ENCODE measurements around the gene ATP2C2.

The ATP2C2 gene

DNA sequence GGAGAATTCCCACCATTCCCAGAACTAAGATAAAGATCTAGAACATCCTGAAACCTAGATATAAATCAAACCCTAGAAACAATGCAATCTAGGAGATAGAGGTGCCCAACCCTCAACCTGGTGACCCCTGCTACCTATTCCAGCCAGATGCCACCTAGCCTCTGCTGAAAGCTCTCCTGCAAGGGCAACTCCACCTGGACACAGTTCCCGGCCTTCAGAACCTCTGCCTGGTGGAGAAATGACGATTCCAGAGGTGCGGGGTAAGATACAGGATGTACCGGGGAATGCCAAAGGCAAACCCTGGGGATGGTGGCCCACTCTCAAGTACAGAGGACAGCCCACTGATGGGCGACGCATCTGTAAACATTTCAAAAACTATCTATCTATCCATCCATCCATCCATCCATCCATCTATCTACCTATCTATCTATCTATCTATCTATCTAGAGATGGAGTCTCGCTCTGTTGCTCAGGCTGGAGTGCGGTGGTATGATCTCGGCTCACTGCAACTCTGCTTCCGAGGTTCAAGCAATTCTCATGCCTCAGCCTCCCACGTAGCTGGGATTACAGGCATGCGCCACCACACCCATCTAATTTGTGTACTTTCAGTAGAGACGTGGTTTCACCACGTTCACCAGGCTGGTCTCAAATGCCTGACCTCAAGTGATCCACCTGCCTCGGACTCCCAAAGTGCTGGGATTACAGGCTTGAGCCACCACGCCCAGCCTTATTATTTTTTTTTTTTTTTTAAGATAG is 117.1 kb downstream of the ATP2C2 start:
- Mint-ChIP-seq H3K36me3 (peaks cover 11% of the 10 kb centered on the region), H3K27me3 (no peaks in the 10 kb centered on the region), H3K9me3 (no peaks in the 10 kb centered on the region), H3K4me3 (no peak overlapping the region), H3K27ac (no peak overlapping the region), H3K4me1 (no peaks in the 10 kb centered on the region)
- ATAC-seq (ENCODE audit: low read depth), result no peak
- DNase-seq (ENCODE audit: low spot score in 2 of 2), result no peak

GRCh38 chr16:84486126-84486525 is 117.8 kb downstream of the ATP2C2 start:
- Mint-ChIP-seq H3K4me1 (no peaks in the 10 kb centered on the region), H3K4me3 (no peak overlapping the region), H3K9me3 (no peaks in the 10 kb centered on the region)

GRCh38 chr16:84486551-84487235 is 118.4 kb downstream of the ATP2C2 start:
- DNase-seq (ENCODE audit: low spot score in 2 of 2) (no peak), ATAC-seq (ENCODE audit: low read depth) (no peak)
- Mint-ChIP-seq H3K4me3 (no peak overlapping the region), H3K27ac (no peak overlapping the region), H3K27me3 (no peaks in the 10 kb centered on the region), H3K36me3 (peaks cover 19% of the 10 kb centered on the region), H3K9me3 (no peaks in the 10 kb centered on the region), H3K4me1 (no peaks in the 10 kb centered on the region)

More at GRCh38 chr16:84486126-84486525, 117.8 kb downstream of the ATP2C2 start:
- peaks cover 17% of the 10 kb centered on the region for H3K36me3 Mint-ChIP-seq
- no peak for DNase-seq (ENCODE audit: low spot score in 2 of 2)
- no peaks in the 10 kb centered on the region for H3K27me3 Mint-ChIP-seq
- H3K27ac Mint-ChIP-seq, result no peak overlapping the region
- no peak for ATAC-seq (ENCODE audit: low read depth)

GRCh38 chr16:84487358-84487757 is 119.0 kb downstream of the ATP2C2 start:
- ATAC-seq (ENCODE audit: low read depth) (no peak), DNase-seq (ENCODE audit: low spot score in 2 of 2) (no peak)
- Mint-ChIP-seq H3K27me3 (no peaks in the 10 kb centered on the region), H3K9me3 (no peaks in the 10 kb centered on the region), H3K4me1 (no peaks in the 10 kb centered on the region), H3K4me3 (no peak overlapping the region), H3K36me3 (peaks cover 19% of the 10 kb centered on the region), H3K27ac (no peak overlapping the region)

DNA sequence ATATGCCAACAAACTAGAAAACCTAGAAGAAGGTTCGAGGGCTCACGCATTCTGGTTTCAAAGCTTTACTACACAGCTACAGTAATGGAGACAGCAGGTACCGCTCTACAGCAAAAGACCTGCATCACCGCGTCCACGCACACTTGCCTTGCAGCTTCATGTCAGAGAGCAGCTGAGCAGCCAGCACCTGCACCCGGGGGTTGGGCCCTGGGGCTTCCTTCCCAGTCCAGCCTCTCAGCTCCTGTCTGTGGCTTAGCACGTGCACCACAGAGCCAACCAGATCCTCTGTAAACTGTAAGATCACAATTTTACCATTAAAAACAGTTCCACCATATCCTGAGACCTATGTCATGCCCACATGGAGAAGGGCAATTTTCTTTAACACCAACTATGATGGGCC is 120.8 kb downstream of the ATP2C2 start:
- no peak for DNase-seq (ENCODE audit: low spot score in 2 of 2)
- Mint-ChIP-seq H3K36me3 (peaks cover 24% of the 10 kb centered on the region), H3K4me3 (no peak overlapping the region), H3K27me3 (no peaks in the 10 kb centered on the region), H3K27ac (no peak overlapping the region), H3K4me1 (no peaks in the 10 kb centered on the region), H3K9me3 (no peaks in the 10 kb centered on the region)
- no peak for ATAC-seq (ENCODE audit: low read depth)

GRCh38 chr16:84495506-84495905 is 127.2 kb downstream of the ATP2C2 start:
- no peak for ATAC-seq (ENCODE audit: low read depth)
- H3K36me3 Mint-ChIP-seq, result peaks cover 44% of the 10 kb centered on the region
- H3K4me1 Mint-ChIP-seq, result no peaks in the 10 kb centered on the region
- no peak overlapping the region for H3K4me3 Mint-ChIP-seq
- DNase-seq (ENCODE audit: low spot score in 2 of 2), result no peak
- no peak overlapping the region for H3K27ac Mint-ChIP-seq
- no peaks in the 10 kb centered on the region for H3K27me3 Mint-ChIP-seq
- H3K9me3 Mint-ChIP-seq, result peaks cover 3% of the 10 kb centered on the region

GRCh38 chr16:84496991-84497390 is 128.7 kb downstream of the ATP2C2 start:
- Mint-ChIP-seq H3K4me1 (no peaks in the 10 kb centered on the region), H3K36me3 (peaks cover 39% of the 10 kb centered on the region), H3K27ac (no peak overlapping the region), H3K4me3 (no peak overlapping the region), H3K9me3 (peaks cover 3% of the 10 kb centered on the region), H3K27me3 (no peaks in the 10 kb centered on the region)
- ATAC-seq (ENCODE audit: low read depth), result no peak
- no peak for DNase-seq (ENCODE audit: low spot score in 2 of 2)

DNA sequence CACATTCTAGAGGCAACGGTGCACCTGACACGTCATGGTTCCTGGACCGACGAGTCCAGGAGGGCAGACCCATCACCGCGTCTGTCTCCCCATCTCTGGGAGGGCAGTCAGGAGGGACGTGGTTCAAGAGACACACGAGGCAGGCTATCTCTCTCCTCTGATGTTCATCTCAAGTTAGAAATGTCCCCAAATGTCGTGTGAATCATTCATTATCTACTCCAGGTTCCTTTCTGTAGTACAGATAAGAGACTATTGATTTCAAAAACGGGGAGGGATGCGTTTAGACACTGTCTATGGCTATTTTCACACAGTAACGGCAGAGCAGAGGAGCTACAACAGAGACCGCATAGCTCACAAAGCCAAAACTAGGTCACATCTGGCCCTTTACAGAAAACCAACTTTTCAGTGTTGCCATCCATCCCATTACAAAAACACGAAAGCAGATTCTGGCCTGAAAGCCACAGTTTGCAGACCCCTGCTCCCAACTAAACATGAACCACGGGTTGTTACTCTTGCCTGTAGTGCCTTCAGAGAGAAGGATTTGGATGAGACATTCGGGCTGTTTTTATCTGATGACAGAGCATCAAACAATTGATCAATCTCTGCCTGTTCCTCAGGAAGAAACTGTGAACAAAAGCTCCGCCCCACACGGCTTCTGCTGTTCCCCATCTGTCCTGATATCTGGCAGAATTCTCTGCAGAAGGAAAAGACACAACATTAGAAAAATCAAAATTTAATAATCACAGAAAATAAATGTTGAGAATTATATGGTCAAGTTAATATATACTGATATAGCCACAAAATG is 129.3 kb downstream of the ATP2C2 start:
- Mint-ChIP-seq H3K27ac (no peak overlapping the region), H3K4me3 (no peak overlapping the region), H3K9me3 (peaks cover 3% of the 10 kb centered on the region), H3K27me3 (no peaks in the 10 kb centered on the region), H3K36me3 (peaks cover 39% of the 10 kb centered on the region), H3K4me1 (peaks cover 2% of the 10 kb centered on the region)
- no peak for DNase-seq (ENCODE audit: low spot score in 2 of 2)
- no peak for ATAC-seq (ENCODE audit: low read depth)

GRCh38 chr16:84498223-84498610 is 129.9 kb downstream of the ATP2C2 start:
- peaks cover 35% of the 10 kb centered on the region for H3K36me3 Mint-ChIP-seq
- peaks cover 3% of the 10 kb centered on the region for H3K4me1 Mint-ChIP-seq
- no peaks in the 10 kb centered on the region for H3K27me3 Mint-ChIP-seq
- no peak overlapping the region for H3K4me3 Mint-ChIP-seq
- H3K9me3 Mint-ChIP-seq, result peaks cover 3% of the 10 kb centered on the region
- no peak overlapping the region for H3K27ac Mint-ChIP-seq
- no peak for ATAC-seq (ENCODE audit: low read depth)
- no peak for DNase-seq (ENCODE audit: low spot score in 2 of 2)

DNA sequence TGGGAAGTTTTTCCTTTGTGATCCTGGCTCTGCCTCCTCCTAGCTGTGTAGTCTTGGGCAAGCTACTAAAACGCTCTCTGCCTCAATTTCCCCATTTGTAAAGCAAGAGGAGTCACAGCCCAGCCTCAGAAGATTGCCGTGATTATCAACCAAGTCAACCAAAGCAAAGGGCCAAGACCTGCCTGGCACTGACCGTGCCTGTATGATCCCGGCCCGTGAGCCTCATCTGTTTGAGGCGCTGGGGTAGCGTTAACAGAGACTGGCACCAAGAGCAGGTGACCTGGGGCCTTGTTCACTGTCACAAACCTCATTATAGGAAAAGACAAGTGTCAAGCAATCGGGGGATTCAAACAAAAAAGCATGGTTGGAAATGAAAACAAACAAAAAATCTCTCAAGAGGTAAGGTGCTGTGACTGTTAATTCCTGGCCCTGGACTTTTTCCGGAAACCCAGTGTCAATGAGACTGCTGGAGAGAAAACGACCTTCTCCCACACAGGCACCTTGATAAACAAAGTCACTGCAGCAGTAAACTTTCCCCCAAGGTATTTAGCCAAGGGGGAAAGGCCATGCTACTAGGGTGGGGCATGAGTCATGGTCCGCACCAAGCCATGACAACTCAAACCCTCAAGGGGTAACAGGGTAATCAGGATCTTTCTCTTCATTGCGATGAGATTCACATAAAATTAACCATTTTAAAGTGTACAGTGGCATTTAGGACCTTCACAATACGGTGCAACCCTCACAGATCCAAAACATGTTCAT is 130.7 kb downstream of the ATP2C2 start:
- peaks cover 34% of the 10 kb centered on the region for H3K36me3 Mint-ChIP-seq
- no peak overlapping the region for H3K4me3 Mint-ChIP-seq
- DNase-seq (ENCODE audit: low spot score in 2 of 2), result no peak

DNA sequence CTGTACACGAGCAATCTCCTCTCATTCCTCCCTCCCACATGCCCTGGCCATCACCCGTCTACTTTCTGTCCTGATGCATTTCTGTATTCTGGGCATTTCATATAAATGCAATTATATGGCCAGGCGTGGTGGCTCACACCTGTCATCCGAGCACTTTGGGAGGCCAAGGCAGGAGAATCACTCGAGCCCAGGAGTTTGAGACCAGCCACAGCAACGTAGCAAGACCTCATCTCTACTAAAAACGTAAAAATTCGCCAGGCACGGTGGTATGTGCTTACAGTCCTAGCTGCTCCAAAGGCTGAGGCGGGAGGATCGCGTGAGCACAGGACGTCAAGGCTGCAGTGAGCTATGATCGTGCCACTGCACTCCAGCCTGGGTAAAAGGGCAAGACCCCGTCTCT is 131.3 kb downstream of the ATP2C2 start:
- peaks cover 15% of the 10 kb centered on the region for H3K4me1 Mint-ChIP-seq
- H3K4me3 Mint-ChIP-seq, result no peak overlapping the region
- H3K36me3 Mint-ChIP-seq, result peaks cover 30% of the 10 kb centered on the region
- DNase-seq (ENCODE audit: low spot score in 2 of 2) (no peak), ATAC-seq (ENCODE audit: low read depth) (no peak)
- H3K27me3 Mint-ChIP-seq, result no peaks in the 10 kb centered on the region
- H3K9me3 Mint-ChIP-seq, result peaks cover 2% of the 10 kb centered on the region
- H3K27ac Mint-ChIP-seq, result no peak overlapping the region

More for the DNA sequence above, 130.7 kb downstream of the ATP2C2 start:
- no peak for ATAC-seq (ENCODE audit: low read depth)
- H3K27me3 Mint-ChIP-seq, result no peaks in the 10 kb centered on the region
- peaks cover 3% of the 10 kb centered on the region for H3K9me3 Mint-ChIP-seq
- peaks cover 11% of the 10 kb centered on the region for H3K4me1 Mint-ChIP-seq
- H3K27ac Mint-ChIP-seq, result no peak overlapping the region

DNA sequence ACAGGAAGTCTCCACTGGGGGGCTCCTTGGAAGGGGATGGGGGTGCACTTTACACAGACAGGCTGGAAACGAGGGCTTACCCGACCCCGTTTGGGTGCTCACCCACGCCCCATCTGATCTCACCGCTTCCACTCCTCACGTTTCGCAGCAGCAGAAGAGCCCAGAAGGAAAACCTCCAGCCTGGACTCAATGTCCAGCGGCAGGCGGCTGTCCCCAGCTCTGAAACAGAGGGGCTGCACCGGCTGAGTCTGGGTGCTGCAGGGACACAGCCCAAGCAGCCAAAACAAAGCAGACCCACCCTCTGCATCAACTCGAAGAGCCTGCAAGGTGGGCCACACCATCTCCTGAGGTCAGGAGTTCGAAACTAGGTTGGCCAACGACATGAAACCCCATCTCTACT is 132.2 kb downstream of the ATP2C2 start:
- no peak for DNase-seq (ENCODE audit: low spot score in 2 of 2)
- Mint-ChIP-seq H3K9me3 (no peaks in the 10 kb centered on the region), H3K4me1 (peaks cover 22% of the 10 kb centered on the region), H3K4me3 (no peak overlapping the region), H3K36me3 (peaks cover 23% of the 10 kb centered on the region), H3K27ac (no peak overlapping the region), H3K27me3 (no peaks in the 10 kb centered on the region)
- ATAC-seq (ENCODE audit: low read depth), result no peak

GRCh38 chr16:84501077-84501735 is 132.9 kb downstream of the ATP2C2 start:
- Mint-ChIP-seq H3K27ac (no peak overlapping the region), H3K4me1 (peaks cover 26% of the 10 kb centered on the region), H3K9me3 (no peaks in the 10 kb centered on the region), H3K36me3 (peaks cover 18% of the 10 kb centered on the region), H3K27me3 (no peaks in the 10 kb centered on the region), H3K4me3 (no peak overlapping the region)
- DNase-seq (ENCODE audit: low spot score in 2 of 2) (no peak), ATAC-seq (ENCODE audit: low read depth) (no peak)
